HG03558 (cell line): ENCODE measurements around the gene CCDC85B.

Source experiments
- ATAC-seq: cut with Tn5 transposase; IDR thresholded peaks from one replicate; pipeline ENCODE4 v1.9.1; 2021; ENCODE audit warnings: moderate number of reproducible peaks; ENCODE audit not compliant: unreplicated experiment; ENCODE audit errors: extremely low read depth

Gene CCDC85B

DNA sequence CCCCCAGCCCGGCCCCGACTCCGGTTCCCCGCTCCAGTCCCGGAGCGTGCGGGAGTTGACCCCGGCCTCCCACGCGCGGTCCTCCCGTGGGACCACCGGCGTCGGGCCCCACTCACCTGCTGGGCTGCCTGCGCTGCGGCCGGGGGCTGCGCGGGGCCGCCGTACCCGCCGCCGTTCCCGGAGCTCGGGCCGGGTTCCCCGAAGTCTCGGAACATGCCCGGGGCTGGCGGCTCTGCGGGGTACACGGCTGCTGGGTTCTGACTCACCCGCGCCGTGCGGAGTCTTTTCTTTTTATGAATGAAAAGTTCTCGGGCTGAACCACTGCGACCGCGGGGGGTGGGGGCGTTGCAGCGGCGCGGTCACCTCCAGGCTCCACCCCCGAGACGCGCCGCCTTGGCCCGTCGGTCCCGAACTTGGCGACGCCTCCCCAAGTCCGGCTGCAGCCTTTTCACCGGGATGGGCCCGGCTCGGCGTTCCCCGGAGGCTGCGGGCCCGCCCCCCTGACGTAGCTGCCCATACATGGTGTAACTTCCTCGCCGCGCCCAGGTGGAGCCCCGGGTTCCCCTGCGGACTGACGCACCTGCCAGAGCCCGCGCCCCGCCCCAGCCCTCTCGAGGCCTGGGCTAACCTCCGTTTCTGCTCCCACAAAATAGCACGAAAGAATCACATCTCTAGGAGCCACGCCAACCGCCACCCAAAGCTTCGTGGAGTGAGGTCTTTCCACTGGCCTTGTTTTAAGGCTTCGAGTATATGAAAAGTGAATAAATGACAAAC is 9.8 kb downstream of the CCDC85B start, which contains the start of gene FOSL1:
Gene FOSL1 (minus strand): TSS at position 264 of the 774 bp plus-strand sequence. CDS start 49 bp downstream, at position 215.
- peak; percentile 50 for ATAC-seq

DNA sequence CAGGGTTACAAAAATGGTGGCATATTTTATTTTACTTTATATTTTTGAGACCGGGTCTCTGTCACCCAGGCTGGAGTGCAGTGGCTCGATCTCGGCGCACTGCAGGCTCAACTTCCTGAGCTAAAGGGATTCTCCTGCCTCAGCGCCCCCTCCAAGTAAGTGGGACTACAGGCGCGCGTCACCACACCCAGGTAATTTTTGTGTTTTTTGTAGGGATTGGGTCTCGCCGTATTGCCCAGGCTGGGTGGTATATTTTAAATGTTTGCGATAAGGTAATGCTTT is 10.4 kb downstream of the CCDC85B start:
- ATAC-seq = no peak

- ATAC-seq = no peak
These were observed 12.6 kb downstream of the CCDC85B start for GRCh38 chr11:65903068-65903481.

GRCh38 chr11:65903715-65904114 is 13.2 kb downstream of the CCDC85B start:
- no peak for ATAC-seq

- no peak for ATAC-seq
These were observed 16.1 kb downstream of the CCDC85B start for GRCh38 chr11:65906602-65907001.

GRCh38 chr11:65907878-65908277 is 17.4 kb downstream of the CCDC85B start:
- no peak for ATAC-seq

DNA sequence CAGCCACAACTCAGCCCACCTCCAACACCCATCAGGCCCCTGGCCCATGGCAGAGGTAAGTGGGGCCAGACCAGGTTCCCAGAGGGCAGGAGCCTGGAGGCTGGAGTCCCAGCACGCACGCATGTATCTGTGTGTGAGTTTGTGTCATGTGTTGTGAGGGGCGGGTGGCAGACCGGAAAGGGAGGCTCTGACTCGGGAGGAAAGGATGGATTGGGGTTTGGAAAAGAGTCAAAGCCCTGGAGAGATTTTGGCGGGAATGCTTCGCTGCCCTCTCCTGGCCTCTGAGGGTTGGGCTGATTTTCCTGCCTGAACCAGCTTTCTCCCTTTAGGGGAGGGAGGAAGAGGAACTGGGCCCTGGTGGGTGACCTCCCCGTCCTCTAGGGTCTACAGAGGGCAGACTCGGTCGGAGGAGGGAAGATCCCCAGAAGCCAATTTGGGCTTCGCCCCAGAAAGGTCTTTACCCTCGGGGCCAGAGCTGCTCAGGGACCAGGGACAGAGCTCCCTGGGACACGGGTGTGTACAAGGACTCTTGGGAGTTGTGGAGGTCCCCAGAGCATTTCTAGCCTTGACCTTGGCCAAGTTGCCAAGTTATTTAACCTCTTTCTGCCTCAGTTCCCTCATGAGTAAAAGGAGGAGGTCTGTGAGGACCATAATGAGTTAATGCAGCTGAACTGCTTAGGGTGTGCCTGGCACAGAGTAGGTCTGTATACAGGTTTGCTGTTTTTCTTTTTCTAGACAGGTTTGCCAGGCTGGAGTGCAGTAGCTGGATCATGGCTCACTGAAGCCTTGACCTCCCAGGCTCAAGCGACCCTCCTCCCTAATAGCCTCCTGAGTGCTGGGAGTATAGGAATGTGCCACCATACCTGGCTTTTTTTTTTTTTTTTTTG is 21.5 kb downstream of the CCDC85B start:
- ATAC-seq = no peak

DNA sequence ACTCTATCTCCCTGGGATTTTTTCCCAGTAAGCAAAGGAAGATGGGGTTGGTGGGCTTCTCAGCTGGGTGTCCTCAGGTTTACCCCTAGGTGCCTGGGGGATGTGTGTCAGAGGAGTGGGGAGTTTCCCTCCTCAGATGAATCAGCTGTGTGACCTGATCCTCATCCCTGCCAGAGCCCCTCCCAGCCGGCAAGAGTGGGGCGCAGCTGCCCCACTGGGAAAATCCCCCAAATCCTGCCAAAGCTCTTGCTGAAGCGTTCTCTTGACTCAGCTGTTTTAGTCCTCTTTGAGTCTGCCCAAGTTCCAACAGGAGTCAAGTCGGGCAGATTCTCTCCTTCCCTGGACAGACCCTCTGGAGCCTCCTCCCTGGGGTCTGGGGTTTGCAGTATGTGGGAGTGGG is 22.4 kb downstream of the CCDC85B start:
- ATAC-seq = no peak

GRCh38 chr11:65915101-65915820 is 24.8 kb downstream of the CCDC85B start:
- ATAC-seq = no peak

DNA sequence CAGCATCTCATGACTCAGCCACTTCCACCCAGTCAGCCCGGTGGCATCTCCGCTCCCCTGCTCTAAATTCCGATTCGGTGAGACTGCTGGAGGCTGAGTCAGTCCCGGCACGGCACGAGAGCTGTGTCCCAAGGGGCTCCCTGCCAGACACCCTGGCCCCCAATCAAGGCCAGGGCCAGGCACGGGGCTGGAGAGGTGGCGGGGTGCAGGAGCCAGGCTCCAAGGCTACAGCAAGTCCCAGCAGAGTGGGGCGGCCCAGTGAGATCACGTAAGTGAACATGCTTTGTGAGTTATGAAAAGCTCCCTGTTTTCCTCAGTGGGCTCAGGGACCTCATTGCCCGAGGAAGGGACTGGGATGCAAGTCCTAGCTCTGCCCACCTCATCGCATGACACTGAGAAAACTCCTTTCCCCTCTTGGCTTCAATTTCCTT is 25.4 kb downstream of the CCDC85B start:
- ATAC-seq = no peak

DNA sequence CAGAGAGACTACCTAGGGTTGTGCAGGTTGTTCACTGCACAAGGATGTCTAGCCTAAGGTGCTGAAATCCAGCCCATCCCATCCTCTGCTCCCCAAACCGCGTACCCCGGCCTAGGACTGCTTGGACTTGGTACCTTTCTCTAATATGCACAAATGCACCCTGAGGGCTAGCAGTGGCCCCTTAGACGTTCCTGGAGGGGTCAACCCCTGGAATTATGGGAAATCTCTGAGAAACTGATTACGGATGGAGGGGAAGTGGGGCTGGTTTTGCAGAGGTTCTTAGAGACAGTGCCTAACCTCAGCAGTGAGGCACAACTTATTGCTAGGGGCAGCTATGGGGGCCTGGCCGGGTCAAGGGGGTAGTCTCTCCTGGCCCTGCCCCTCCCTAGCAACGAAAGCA is 25.9 kb downstream of the CCDC85B start:
- ATAC-seq = no peak

DNA sequence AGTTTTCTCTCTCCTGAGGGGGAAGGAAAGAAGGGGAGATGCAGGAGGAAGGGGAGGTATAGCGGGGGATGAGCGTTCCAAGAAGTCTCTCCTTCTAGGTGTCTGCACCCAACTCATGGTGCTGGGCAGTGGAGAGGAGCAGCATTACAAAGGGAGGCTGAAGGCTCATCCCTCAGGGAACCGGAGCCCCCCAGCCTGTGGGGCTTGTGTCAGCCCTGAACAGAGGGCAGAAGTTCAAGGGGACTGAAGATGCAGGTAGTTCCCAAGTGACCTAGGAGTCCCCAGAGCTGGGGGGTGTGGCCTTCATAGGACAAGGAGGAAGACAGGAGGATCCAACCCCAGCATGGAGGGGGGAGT is 26.6 kb downstream of the CCDC85B start:
- ATAC-seq = no peak

GRCh38 chr11:65917434-65918210 is 27.1 kb downstream of the CCDC85B start:
- no peak for ATAC-seq

GRCh38 chr11:65918211-65919140 is 28.0 kb downstream of the CCDC85B start, which contains the start of gene C11orf68:
Gene C11orf68 (minus strand): TSS chr11:65919062. CDS start chr11:65919031, 31 bp downstream.
- ATAC-seq = peak; percentile 22

DNA sequence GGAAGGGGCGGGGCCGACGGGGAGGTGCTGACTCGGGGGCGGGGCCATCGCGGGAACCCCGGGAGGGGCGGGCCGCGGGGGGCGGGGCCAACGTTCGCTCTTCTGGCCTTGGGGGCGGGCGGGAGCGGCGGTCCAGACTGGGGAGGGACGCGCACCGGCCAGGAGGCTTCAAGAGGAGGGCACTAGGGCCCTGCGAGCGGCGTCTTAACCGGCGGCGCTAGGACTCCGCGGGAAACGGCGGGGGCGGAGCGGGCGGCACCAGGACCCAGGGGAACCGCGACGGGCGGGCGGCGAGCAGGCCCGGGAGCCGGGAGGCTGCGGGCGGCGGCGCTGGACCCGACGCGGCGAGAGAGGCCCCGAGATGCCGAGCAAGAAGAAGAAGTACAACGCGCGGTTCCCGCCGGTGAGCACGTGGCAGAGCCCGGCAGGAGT is 28.7 kb downstream of the CCDC85B start, which contains the start of gene DRAP1:
Gene DRAP1 (plus strand): TSS at position 286 of the 432 bp plus-strand sequence. CDS start 76 bp downstream, at position 362.
- peak; percentile 63 for ATAC-seq

DNA sequence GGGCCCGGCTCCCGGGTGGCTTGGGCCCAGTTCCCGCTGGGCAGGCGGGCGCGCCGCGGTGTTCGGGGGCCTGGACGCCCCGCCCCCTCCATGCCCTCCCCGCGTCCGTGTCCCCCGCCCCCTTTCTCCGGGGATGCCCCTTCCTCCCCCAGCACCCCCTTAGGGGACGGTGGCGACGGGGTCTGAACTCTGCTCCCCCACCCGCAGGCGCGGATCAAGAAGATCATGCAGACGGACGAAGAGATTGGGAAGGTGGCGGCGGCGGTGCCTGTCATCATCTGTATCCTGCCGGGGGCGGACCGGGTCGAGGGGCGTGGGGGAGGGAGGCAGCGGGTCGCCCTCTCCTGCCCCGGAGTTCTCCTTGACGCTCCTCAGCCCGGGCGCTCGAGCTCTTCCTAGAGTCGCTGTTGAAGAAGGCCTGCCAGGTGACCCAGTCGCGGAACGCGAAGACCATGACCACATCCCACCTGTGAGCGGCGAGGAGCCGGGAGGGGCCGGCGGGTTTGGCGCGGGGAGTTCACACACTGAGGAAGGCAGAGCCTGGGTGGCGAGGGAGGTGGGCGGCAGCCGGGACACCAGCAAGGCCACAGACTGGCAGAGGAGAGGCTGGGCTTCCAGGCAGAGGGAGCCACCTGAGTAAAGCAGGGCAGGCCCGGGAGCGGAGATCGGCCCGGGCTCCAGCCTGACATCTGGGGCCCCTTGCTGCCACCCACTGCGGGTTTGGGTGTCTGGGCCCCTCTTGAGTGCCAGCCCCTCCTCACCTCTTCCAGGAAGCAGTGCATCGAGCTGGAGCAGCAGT is 29.3 kb downstream of the CCDC85B start:
- no peak for ATAC-seq

- no peak for ATAC-seq
These were observed 29.9 kb downstream of the CCDC85B start for GRCh38 chr11:65920372-65920802.

DNA sequence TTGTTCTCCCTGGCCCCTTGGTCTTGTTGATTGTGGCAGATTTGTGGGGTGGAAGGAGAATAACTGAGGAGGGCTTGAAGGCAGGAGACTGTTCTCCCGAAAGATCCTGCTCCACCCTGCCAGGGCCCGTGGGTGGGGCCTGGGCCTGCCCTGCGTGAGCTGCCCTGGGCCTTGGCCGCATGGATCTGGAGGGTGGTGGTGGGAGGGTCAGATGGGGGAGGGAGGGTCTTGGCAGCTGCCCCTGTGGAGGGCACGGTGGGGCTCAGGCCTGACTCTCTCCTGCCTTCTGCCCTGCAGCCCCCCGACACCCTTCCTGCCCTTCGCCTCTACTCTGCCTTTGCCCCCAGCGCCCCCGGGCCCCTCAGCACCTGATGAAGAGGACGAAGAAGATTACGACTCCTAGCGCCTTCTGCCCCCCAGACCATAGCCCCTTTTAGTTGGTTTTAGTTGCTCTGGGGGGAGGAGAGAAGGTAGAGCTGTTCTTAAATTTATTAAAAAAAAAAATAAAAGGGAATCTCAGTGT is 30.6 kb downstream of the CCDC85B start:
- ATAC-seq = no peak
